Brain microvascular endothelial cell (primary cell): ENCODE measurements around the gene PDE4DIP.
"Not testable (repeated sequence)": the region's sequence is repeated elsewhere in the genome, so short reads cannot be mapped to it uniquely, and the experiment has no call there.

Source experiments
- DNase-seq: peaks from one replicate; pipeline ENCODE4 v3.0.0-alpha.2; 2020
- H3K27ac ChIP-seq: fragments of 250-450 bp; sonication (Bioruptor Pico); 2 replicates; pipeline ENCODE4 v1.5.1; 2020; ENCODE audit warnings: mild to moderate bottlenecking, moderate library complexity
- H3K27me3 ChIP-seq: fragments of 250-450 bp; sonication (Bioruptor Pico); replicated peaks from 2 replicates; pipeline ENCODE4 v1.5.1; 2020; ENCODE audit warnings: mild to moderate bottlenecking
- H3K36me3 ChIP-seq: fragments of 250-450 bp; sonication (Bioruptor Pico); replicated peaks from 2 replicates; pipeline ENCODE4 v1.5.1; 2020; ENCODE audit warnings: mild to moderate bottlenecking
- H3K4me3 ChIP-seq: 2 replicates; pipeline ENCODE4 v1.5.1; 2011; ENCODE audit warnings: low read depth, mild to moderate bottlenecking, control low read depth, low read length, moderate library complexity
- in situ Hi-C: cut with HindIII; loops from 2 replicates; pipeline ENCODE4 v1.10.0; 2017; ENCODE audit warnings: low sequenced_read_pairs, low pct_ligation_motif_present

Gene PDE4DIP

GRCh38 chr1:148844220-148844619, at the start of gene PDE4DIP:
Gene PDE4DIP (plus strand): TSS chr1:148844428. CDS start chr1:148844775, 347 bp downstream.
- H3K27ac ChIP-seq, in situ Hi-C loops, H3K27me3 ChIP-seq, H3K36me3 ChIP-seq, DNase-seq: not testable (repeated sequence)
- peak within 1 kb of the TSS; percentile 15 for H3K4me3 ChIP-seq

- H3K27me3 ChIP-seq, H3K27ac ChIP-seq, H3K36me3 ChIP-seq, H3K4me3 ChIP-seq, in situ Hi-C loops, DNase-seq: not testable (repeated sequence)
These were observed 35.8 kb upstream of the PDE4DIP start for GRCh38 chr1:148808268-148808928.

- DNase-seq, H3K27ac ChIP-seq, H3K27me3 ChIP-seq, H3K36me3 ChIP-seq, H3K4me3 ChIP-seq, in situ Hi-C loops: not testable (repeated sequence)
These were observed 35.3 kb upstream of the PDE4DIP start for GRCh38 chr1:148808929-148809283.

- H3K36me3 ChIP-seq, DNase-seq, in situ Hi-C loops, H3K27me3 ChIP-seq, H3K27ac ChIP-seq, H3K4me3 ChIP-seq: not testable (repeated sequence)
These were observed 22.0 kb upstream of the PDE4DIP start for GRCh38 chr1:148822180-148822579.

DNA sequence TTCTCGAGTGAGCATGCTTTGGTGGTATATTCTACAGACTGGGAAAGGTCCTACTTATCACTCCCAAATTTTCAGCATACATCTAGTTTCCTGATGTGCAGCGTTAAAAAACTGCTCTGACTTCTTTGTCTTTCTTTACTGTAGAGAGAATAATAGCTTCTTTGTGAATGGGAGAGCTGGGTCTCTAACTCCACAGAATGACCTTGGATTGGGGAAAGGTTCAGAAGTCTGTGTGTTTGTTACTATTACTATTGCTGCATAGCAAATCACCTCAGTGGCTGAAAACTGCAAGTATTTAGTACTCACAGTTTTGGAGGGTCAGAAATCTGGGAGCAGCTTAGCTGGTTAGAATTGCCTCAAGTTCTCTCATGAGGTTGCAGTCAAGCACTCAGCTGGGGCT, 20.4 kb upstream of the PDE4DIP start:
- H3K4me3 ChIP-seq, DNase-seq, H3K36me3 ChIP-seq, H3K27me3 ChIP-seq, H3K27ac ChIP-seq, in situ Hi-C loops: not testable (repeated sequence)

- H3K27me3 ChIP-seq, H3K27ac ChIP-seq, H3K36me3 ChIP-seq, in situ Hi-C loops, DNase-seq, H3K4me3 ChIP-seq: not testable (repeated sequence)
These were observed 19.2 kb upstream of the PDE4DIP start for GRCh38 chr1:148825029-148825428.

- H3K4me3 ChIP-seq, H3K36me3 ChIP-seq, in situ Hi-C loops, H3K27ac ChIP-seq, H3K27me3 ChIP-seq, DNase-seq: not testable (repeated sequence)
These were observed 15.7 kb upstream of the PDE4DIP start for GRCh38 chr1:148828531-148828930.

DNA sequence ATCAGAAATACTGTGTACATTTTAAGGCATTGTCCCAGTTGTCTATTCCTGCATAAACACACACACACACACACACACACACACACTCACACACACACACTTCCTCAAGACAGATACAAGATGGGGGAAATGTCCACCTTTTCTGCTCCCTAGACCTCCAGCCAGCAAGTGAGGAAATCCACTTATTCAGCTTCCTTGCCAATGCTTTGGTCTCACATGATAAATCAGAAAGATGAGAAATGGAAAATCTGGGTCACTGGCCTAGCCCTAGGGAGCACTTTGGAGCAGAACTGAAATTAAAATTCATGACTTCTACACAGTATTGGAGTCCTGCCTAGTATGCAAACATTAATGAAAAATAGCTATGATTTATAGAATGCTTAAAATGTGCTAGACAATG, 15.3 kb upstream of the PDE4DIP start:
- DNase-seq, H3K27me3 ChIP-seq, H3K27ac ChIP-seq, H3K4me3 ChIP-seq, H3K36me3 ChIP-seq, in situ Hi-C loops: not testable (repeated sequence)

- H3K27ac ChIP-seq, H3K36me3 ChIP-seq, in situ Hi-C loops, H3K27me3 ChIP-seq, DNase-seq, H3K4me3 ChIP-seq: not testable (repeated sequence)
These were observed 14.9 kb upstream of the PDE4DIP start for GRCh38 chr1:148829365-148829764.

DNA sequence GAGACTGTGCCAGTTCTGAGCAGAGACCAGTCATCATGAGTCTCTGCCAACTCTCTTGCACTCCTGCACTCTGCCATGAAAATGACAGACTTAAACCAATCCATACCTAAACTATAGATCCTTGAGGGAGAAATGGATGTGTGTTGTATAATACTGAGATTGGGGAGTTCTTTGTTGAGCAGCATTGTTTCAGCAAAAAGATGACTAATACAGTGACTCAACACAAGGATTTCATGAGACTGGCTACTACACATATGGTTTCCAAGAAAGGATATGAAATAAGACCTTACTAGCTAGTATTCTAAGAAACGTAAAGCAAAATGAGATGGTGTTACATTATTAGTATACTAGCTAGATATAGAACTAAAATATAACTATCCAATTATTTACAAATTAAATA, 3.0 kb upstream of the PDE4DIP start:
- H3K27ac ChIP-seq, H3K36me3 ChIP-seq, H3K27me3 ChIP-seq, DNase-seq, H3K4me3 ChIP-seq, in situ Hi-C loops: not testable (repeated sequence)

DNA sequence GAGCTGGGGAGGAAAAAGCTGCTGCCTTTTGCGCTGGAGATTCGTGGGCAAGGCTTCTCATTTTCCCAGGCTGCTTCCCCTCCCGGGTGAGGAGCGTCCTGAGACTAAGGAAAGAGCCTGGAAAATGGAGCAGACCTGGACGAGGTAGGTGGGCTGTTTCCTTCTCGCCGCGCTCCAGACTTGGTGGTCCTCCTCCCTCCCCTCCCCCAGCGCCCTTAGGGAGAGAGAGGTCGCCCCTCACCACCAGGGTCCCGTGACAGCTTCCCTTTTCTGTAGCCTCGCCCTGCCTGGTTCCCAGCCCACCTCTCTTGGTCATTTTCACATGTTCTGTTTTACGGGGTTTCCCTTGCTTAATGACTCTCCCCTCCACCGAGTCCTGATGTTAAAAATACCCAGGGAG, 423 bp downstream of the PDE4DIP start:
- H3K4me3 ChIP-seq, H3K36me3 ChIP-seq, H3K27ac ChIP-seq, in situ Hi-C loops, DNase-seq, H3K27me3 ChIP-seq: not testable (repeated sequence)

- H3K4me3 ChIP-seq, in situ Hi-C loops, DNase-seq, H3K27me3 ChIP-seq, H3K36me3 ChIP-seq, H3K27ac ChIP-seq: not testable (repeated sequence)
These were observed 840 bp downstream of the PDE4DIP start for GRCh38 chr1:148845068-148845467.

DNA sequence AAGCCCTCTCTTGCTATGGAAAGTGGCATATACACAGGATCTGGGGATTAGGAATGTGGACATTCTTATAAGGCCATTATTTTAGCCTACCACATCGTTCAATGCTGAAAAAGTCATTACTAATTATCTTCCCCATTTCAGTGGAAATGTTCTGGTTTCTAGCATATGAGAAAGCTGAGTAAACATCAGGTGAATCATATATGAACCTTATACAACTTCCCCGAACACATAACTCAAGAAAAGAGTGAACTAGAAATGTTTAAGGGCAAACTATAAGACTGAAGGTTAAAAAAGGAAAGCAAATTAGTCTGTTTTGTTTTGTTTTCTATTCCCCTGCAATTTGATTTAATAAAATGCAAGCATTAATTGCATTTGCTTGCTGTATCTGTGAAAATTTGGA, 6.1 kb downstream of the PDE4DIP start:
- in situ Hi-C loops, H3K4me3 ChIP-seq, H3K36me3 ChIP-seq, H3K27me3 ChIP-seq, DNase-seq, H3K27ac ChIP-seq: not testable (repeated sequence)

DNA sequence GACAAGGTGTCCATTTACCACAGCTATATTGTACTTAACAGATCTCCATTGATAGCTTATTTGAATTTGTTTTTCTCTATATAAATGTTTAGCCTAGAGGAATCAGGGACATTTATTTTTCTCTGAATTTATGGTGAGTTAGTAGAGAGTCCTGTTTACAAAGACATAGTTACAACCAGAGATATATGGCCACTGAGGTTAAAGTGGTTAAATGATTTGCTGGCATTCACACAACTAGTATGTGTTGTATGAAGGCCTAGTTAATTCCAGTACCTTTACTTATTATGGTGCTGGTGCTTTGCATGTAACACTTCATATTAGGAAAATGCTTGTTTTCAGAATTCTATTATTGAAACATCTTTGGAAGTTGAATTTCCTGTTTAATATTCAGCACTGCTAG, 6.6 kb downstream of the PDE4DIP start:
- in situ Hi-C loops, H3K36me3 ChIP-seq, DNase-seq, H3K4me3 ChIP-seq, H3K27me3 ChIP-seq, H3K27ac ChIP-seq: not testable (repeated sequence)

DNA sequence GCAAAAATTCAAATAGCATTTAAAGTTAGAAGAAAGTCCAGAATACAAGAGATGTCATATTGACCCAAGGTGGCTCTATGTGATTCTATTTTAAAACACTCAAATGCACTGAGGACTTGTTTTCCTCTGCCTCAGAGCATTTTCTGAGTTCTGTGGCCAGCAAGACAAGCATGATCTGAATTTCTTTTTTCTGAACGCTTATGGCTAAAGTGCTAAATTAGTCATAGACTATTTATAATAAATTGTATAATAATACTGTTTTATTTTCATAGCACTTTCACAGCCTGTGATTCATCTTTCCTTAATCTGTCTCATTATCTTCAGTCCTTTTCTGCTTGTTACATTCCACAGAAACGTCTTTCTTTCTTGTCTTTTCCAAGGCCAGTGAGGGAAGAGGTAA, 7.5 kb downstream of the PDE4DIP start:
- H3K36me3 ChIP-seq, H3K4me3 ChIP-seq, H3K27ac ChIP-seq, in situ Hi-C loops, DNase-seq, H3K27me3 ChIP-seq: not testable (repeated sequence)
